Ammon's horn (tissue), 1 donor: ENCODE measurements around the gene MVB12B.

Experiments used
- DNase-seq: peaks from one replicate; pipeline ENCODE4 v3.0.0-alpha.2; 2016; ENCODE audit warnings: low spot score

MVB12B gene

GRCh38 chr9:126521551-126521950, 194.9 kb downstream of the MVB12B start:
- DNase-seq, result no peak

GRCh38 chr9:126521976-126522590, 195.5 kb downstream of the MVB12B start:
- no peak for DNase-seq

- DNase-seq, result no peak
These were observed 196.2 kb downstream of the MVB12B start for GRCh38 chr9:126522612-126523356.

GRCh38 chr9:126523611-126524111, 197.0 kb downstream of the MVB12B start:
- DNase-seq, result no peak

- no peak for DNase-seq
These were observed 197.9 kb downstream of the MVB12B start for GRCh38 chr9:126524353-126525077.

GRCh38 chr9:126526218-126527108, 199.8 kb downstream of the MVB12B start:
- no peak for DNase-seq

GRCh38 chr9:126527109-126527825, 200.6 kb downstream of the MVB12B start:
- DNase-seq, result no peak

- no peak for DNase-seq
These were observed 201.5 kb downstream of the MVB12B start for GRCh38 chr9:126528111-126528510.

GRCh38 chr9:126528915-126529314, 202.3 kb downstream of the MVB12B start:
- no peak for DNase-seq

GRCh38 chr9:126531035-126531571, 204.5 kb downstream of the MVB12B start:
- no peak for DNase-seq

- no peak for DNase-seq
These were observed 205.0 kb downstream of the MVB12B start for GRCh38 chr9:126531591-126531990.

- no peak for DNase-seq
These were observed 205.4 kb downstream of the MVB12B start for GRCh38 chr9:126532019-126532462.

GRCh38 chr9:126532489-126532888, 205.9 kb downstream of the MVB12B start:
- DNase-seq, result no peak

- no peak for DNase-seq
These were observed 206.6 kb downstream of the MVB12B start for GRCh38 chr9:126532951-126533925.

- DNase-seq, result no peak
These were observed 207.3 kb downstream of the MVB12B start for GRCh38 chr9:126533926-126534310.

GRCh38 chr9:126534431-126535186, 208.0 kb downstream of the MVB12B start:
- DNase-seq, result no peak

- no peak for DNase-seq
These were observed 209.5 kb downstream of the MVB12B start for GRCh38 chr9:126536131-126536530.

- DNase-seq, result no peak
These were observed 210.3 kb downstream of the MVB12B start for GRCh38 chr9:126536841-126537465.
